HCT116 (cell line): ENCODE data around the gene HHATL. TPM values are rescaled to one million over a fixed set of nuclear protein-coding genes. Genes with fewer than 3 reads are reported as not detected.

Experiments used
- ATAC-seq: fragments of 200-7000 bp; cut with Tn5 transposase; 2 replicates; pipeline ENCODE4 v1.9.1; 2020; ENCODE audit warnings: mild to moderate bottlenecking, moderate library complexity
- BruUV-seq: library from RNA; stranded (reverse); fragments of 400-500 nt; replicated peaks from 2 replicates; lab custom pipeline; 2021; lab: Mats Ljungman, UMichigan
- CTCF ChIA-PET: fragments of 300-600 bp; sonication (Branson Sonifier 250); formaldehyde crosslinking; loops from one replicate; lab custom pipeline; 2021; ENCODE audit warnings: antibody characterized with exemption; lab: Charles Lee
- POLR2A ChIA-PET: fragments of 300-600, 350-600 bp; sonication (Branson Sonifier 250); formaldehyde crosslinking; loops from one replicate; lab custom pipeline; 2021; ENCODE audit warnings: antibody characterized with exemption; lab: Charles Lee
- RAD21 ChIA-PET, 2 experiments: fragments of 300-600 bp; sonication (Branson Sonifier 250); formaldehyde crosslinking; loops; one replicate each; lab custom pipeline; 2023; ENCODE audit warnings: low total read pairs in 2 of 2; ENCODE audit not compliant: uncharacterized antibody in 2 of 2, unreplicated experiment in 2 of 2, low non-redundant PET in 1 of 2; lab: Charles Lee
- DNase-seq: peaks from one replicate; pipeline ENCODE4 v3.0.0-alpha.2; 2010; ENCODE audit warnings: low read depth, low spot score
- H2AFZ ChIP-seq: fragments of 200-600 bp; shearing (Covaris generic), sonication (generic); 2 replicates; pipeline ENCODE4 v1.6.1; 2017; ENCODE audit warnings: low read depth, mixed run types, mixed read lengths, antibody characterized with exemption, low read length; ENCODE audit not compliant: poor library complexity, severe bottlenecking
- H3K27ac ChIP-seq: 2 replicates; pipeline ENCODE4 v1.5.1; 2012; ENCODE audit warnings: low read depth, low read length
- H3K27me3 ChIP-seq: fragments of 200-600 bp; sonication (generic); 2 replicates; pipeline ENCODE4 v1.6.1; 2016; ENCODE audit warnings: mixed run types, low read length, mixed read lengths; ENCODE audit not compliant: insufficient read depth
- H3K36me3 ChIP-seq, 2 experiments: fragments of 200-500 bp in 1 of 2; fragments of 200-600 bp in 1 of 2; sonication (Bioruptor generic) in 1 of 2; sonication (generic) in 1 of 2; 2 replicates each; pipeline versions ENCODE4 v1.5.1 to v1.6.1; 2014 to 2016; ENCODE audit warnings: low read length in 2 of 2, inconsistent platforms in 1 of 2, mixed read lengths in 1 of 2, mixed run types in 1 of 2; ENCODE audit not compliant: insufficient read depth in 2 of 2, control insufficient read depth in 1 of 2
- H3K4me1 ChIP-seq, 2 experiments: fragments of 200-600 bp in 1 of 2; sonication (generic) in 1 of 2; 2 replicates each; pipeline versions ENCODE4 v1.5.1 to v1.6.1; 2012 to 2017; ENCODE audit warnings: low read length in 2 of 2, inconsistent platforms in 1 of 2, mild to moderate bottlenecking in 1 of 2, mixed read lengths in 1 of 2, mixed run types in 1 of 2, moderate library complexity in 1 of 2; ENCODE audit not compliant: insufficient read depth in 2 of 2, control insufficient read depth in 1 of 2
- H3K4me2 ChIP-seq: fragments of 200-600 bp; sonication (generic); 2 replicates; pipeline ENCODE4 v1.6.1; 2017; ENCODE audit warnings: mixed run types, low read length, mixed read lengths
- H3K4me3 ChIP-seq, 2 experiments: fragments of 200-600 bp in 1 of 2; sonication (generic) in 1 of 2; replicated peaks in 1 of 2; 2 replicates each; pipeline ENCODE4 v1.5.1; 2011 to 2016; ENCODE audit warnings: low read length in 2 of 2, control low read depth in 1 of 2, low read depth in 1 of 2, mild to moderate bottlenecking in 1 of 2, mixed read lengths in 1 of 2, mixed run types in 1 of 2
- H3K79me2 ChIP-seq: fragments of 200-600 bp; sonication (generic); 2 replicates; pipeline ENCODE4 v1.6.1; 2017; ENCODE audit warnings: mild to moderate bottlenecking, mixed run types, low read length, moderate library complexity, mixed read lengths; ENCODE audit not compliant: insufficient read depth
- H3K9ac ChIP-seq: fragments of 200-600 bp; sonication (generic); 2 replicates; pipeline ENCODE4 v1.6.1; 2016; ENCODE audit warnings: low read length, mixed read lengths
- H3K9me2 ChIP-seq: fragments of 200-600 bp; sonication (generic), shearing (Covaris generic); 2 replicates; pipeline ENCODE4 v1.6.1; 2017; ENCODE audit warnings: mixed run types, mild to moderate bottlenecking, moderate library complexity; ENCODE audit not compliant: insufficient read depth
- H3K9me3 ChIP-seq, 2 experiments: fragments of 200-500 bp in 1 of 2; fragments of 200-600 bp in 1 of 2; sonication (Bioruptor generic) in 1 of 2; sonication (generic) in 1 of 2; 2 replicates each; pipeline ENCODE4 v1.6.1; 2014 to 2017; ENCODE audit warnings: low read length in 2 of 2, mixed read lengths in 2 of 2, inconsistent platforms in 1 of 2, low read depth in 1 of 2, mild to moderate bottlenecking in 1 of 2, mixed run types in 1 of 2, moderate library complexity in 1 of 2; ENCODE audit not compliant: control insufficient read depth in 1 of 2, insufficient read depth in 1 of 2
- H4K20me1 ChIP-seq: fragments of 200-600 bp; sonication (generic), shearing (Covaris generic); 2 replicates; pipeline ENCODE4 v1.6.1; 2017; ENCODE audit warnings: mixed run types, mild to moderate bottlenecking, moderate library complexity; ENCODE audit not compliant: insufficient read depth
- ATF3 ChIP-seq: IDR thresholded peaks from 2 replicates; pipeline ENCODE4 v1.6.1; 2012
- CEBPB ChIP-seq: IDR thresholded peaks from 2 replicates; pipeline ENCODE4 v1.6.1; 2012; ENCODE audit warnings: low read depth
- CTCF ChIP-seq, 3 experiments: fragments of 200-600 bp in 1 of 3; sonication (generic) in 1 of 3; IDR thresholded peaks in 2 of 3; conservative IDR thresholded peaks in 1 of 3; 2 replicates each; pipeline ENCODE4 v1.5.1; 2012 to 2017; ENCODE audit warnings: low read depth in 2 of 3, low read length in 2 of 3, antibody characterized with exemption in 1 of 3, borderline replicate concordance in 1 of 3, control low read depth in 1 of 3, mild to moderate bottlenecking in 1 of 3, mixed read lengths in 1 of 3, mixed run types in 1 of 3, moderate library complexity in 1 of 3; ENCODE audit not compliant: insufficient read depth in 1 of 3
- EGR1 ChIP-seq: IDR thresholded peaks from 2 replicates; pipeline ENCODE4 v1.6.1; 2012; ENCODE audit warnings: low read depth
- ELF1 ChIP-seq: IDR thresholded peaks from 2 replicates; pipeline ENCODE4 v1.6.1; 2012; ENCODE audit warnings: low read depth, borderline replicate concordance
- POLR2AphosphoS5 ChIP-seq: IDR thresholded peaks from 2 replicates; pipeline ENCODE4 v1.6.1; 2011; ENCODE audit warnings: mild to moderate bottlenecking, low read depth, low read length, moderate library complexity
- YY1 ChIP-seq: IDR thresholded peaks from 2 replicates; pipeline ENCODE4 v1.6.1; 2011; ENCODE audit warnings: low read length, low read depth, moderate library complexity, mild to moderate bottlenecking; ENCODE audit not compliant: insufficient replicate concordance; ENCODE audit errors: extremely low read depth
- ZBTB33 ChIP-seq: IDR thresholded peaks from 2 replicates; pipeline ENCODE4 v1.6.1; 2011; ENCODE audit warnings: mild to moderate bottlenecking, low read length, moderate library complexity; ENCODE audit not compliant: insufficient replicate concordance; ENCODE audit errors: extremely low read depth
- ZFX ChIP-seq: fragments of 450-650 bp; IDR thresholded peaks from 2 replicates; pipeline ENCODE4 v1.6.1; 2017
- ZNF274 ChIP-seq: fragments of 200-500 bp; sonication (Bioruptor generic); IDR thresholded peaks from 2 replicates; pipeline ENCODE4 v1.6.1; 2014; ENCODE audit warnings: mild to moderate bottlenecking, low read depth, low read length, inconsistent platforms
- intact Hi-C: fragments of 100-400 bp; cut with micrococcal nuclease; formaldehyde crosslinking; loops from 2 replicates; pipeline ENCODE4 v1.10.0; 2022
- total RNA-seq: library from RNA; stranded (reverse); gene quantifications from one replicate; pipeline ENCODE4 v1.2.1, GENCODE V29; 2021; ENCODE audit not compliant: unreplicated experiment

The HHATL gene
- total RNA-seq, 1 experiment from 2014 or later: 0.52 TPM

GRCh38 chr3:42682301-42683070 is 20.1 kb downstream of the HHATL start (continued):
- no peak for TF ChIP-seq CTCF (IDR thresholded peaks at IDR 0.05 in 2 of 3, conservative IDR thresholded peaks at IDR 0.05 in 1 of 3; ENCODE audit: borderline replicate concordance in 1 of 3, insufficient read depth in 1 of 3, low read depth in 2 of 3, low read length in 2 of 3)
- TF ChIP-seq ATF3: no peak
- TF ChIP-seq ZBTB33: no peak

- no peak overlapping the region for H3K27ac ChIP-seq
- TF ChIP-seq ZFX (no peak), YY1 (no peak), CEBPB (no peak), ELF1 (no peak), EGR1 (no peak), POLR2AphosphoS5 (no peak), CTCF (IDR thresholded peaks at IDR 0.05 in 2 of 3, conservative IDR thresholded peaks at IDR 0.05 in 1 of 3; ENCODE audit: borderline replicate concordance in 1 of 3, insufficient read depth in 1 of 3, low read depth in 2 of 3, low read length in 2 of 3) (no peak), ZNF274 (no peak)
- TF ChIP-seq, all 23 proteins: peak for 0
- Histone ChIP-seq H3K79me2 (no peaks in the 10 kb centered on the region), H2AFZ (no peak overlapping the region), H3K9me2 (no peaks in the 10 kb centered on the region), H3K9ac (no peak overlapping the region), H4K20me1 (no peaks in the 10 kb centered on the region), H3K4me1 (peaks cover 3 to 23% of the 10 kb centered on the region in 2 experiments; a peak in 3 of 4 replicates), H3K36me3 (no peaks in the 10 kb centered on the region), H3K27me3 (no peaks in the 10 kb centered on the region), H3K4me3 (no peak overlapping the region), H3K9me3 (peaks cover 0 to 1% of the 10 kb centered on the region in 2 experiments; a peak in 1 of 4 replicates), H3K4me2 (no peak overlapping the region)
- POLR2A ChIA-PET: no interaction called here
- BruUV-seq: no TSS peak
- RAD21 ChIA-PET: no interaction called here
- DNase-seq (no peak), ATAC-seq (no peak)
- intact Hi-C loops: no loop called here
- CTCF ChIA-PET: no interaction called here
Observed at GRCh38 chr3:42681361-42682038, 21.1 kb downstream of the HHATL start.
